GM21576 (cell line): ENCODE data around the gene GPHN.
"Not testable (repeated sequence)": the region's sequence is repeated elsewhere in the genome, so short reads cannot be mapped to it uniquely, and the experiment has no call there.

Experiments used
- ATAC-seq: cut with Tn5 transposase; IDR thresholded peaks from one replicate; pipeline ENCODE4 v1.9.1; 2021; ENCODE audit warnings: mild to moderate bottlenecking, moderate library complexity; ENCODE audit not compliant: unreplicated experiment

Gene GPHN

GRCh38 chr14:66651536-66652220 lies 143.7 kb downstream of the GPHN start:
- ATAC-seq: no peak

- ATAC-seq: no peak
Measured at GRCh38 chr14:66652525-66653106, 144.7 kb downstream of the GPHN start.

- no peak for ATAC-seq
Measured at GRCh38 chr14:66657780-66658179, 149.8 kb downstream of the GPHN start.

- ATAC-seq: no peak
Measured at GRCh38 chr14:66662374-66662773, 154.4 kb downstream of the GPHN start.

GRCh38 chr14:66677780-66678179 lies 169.8 kb downstream of the GPHN start:
- ATAC-seq: no peak

GRCh38 chr14:66680216-66680615 lies 172.3 kb downstream of the GPHN start:
- no peak for ATAC-seq

GRCh38 chr14:66696326-66696725 lies 188.4 kb downstream of the GPHN start:
- no peak for ATAC-seq

- ATAC-seq: no peak
Measured at GRCh38 chr14:66698503-66698902, 190.6 kb downstream of the GPHN start.

- no peak for ATAC-seq
Measured at GRCh38 chr14:66701813-66702212, 193.9 kb downstream of the GPHN start.

GRCh38 chr14:66708267-66708666 lies 200.3 kb downstream of the GPHN start:
- no peak for ATAC-seq

GRCh38 chr14:66709291-66709690 lies 201.3 kb downstream of the GPHN start:
- ATAC-seq: no peak

GRCh38 chr14:66714291-66714690 lies 206.3 kb downstream of the GPHN start:
- ATAC-seq: not testable (repeated sequence)

- not testable (repeated sequence) for ATAC-seq
Measured at GRCh38 chr14:66715313-66715712, 207.4 kb downstream of the GPHN start.

- ATAC-seq: no peak
Measured at GRCh38 chr14:66716227-66716626, 208.3 kb downstream of the GPHN start.

- ATAC-seq: no peak
Measured at GRCh38 chr14:66717561-66718140, 209.7 kb downstream of the GPHN start.

- ATAC-seq: no peak
Measured at GRCh38 chr14:66724996-66725395, 217.0 kb downstream of the GPHN start.

- ATAC-seq: not testable (repeated sequence)
Measured at GRCh38 chr14:66731298-66731697, 223.4 kb downstream of the GPHN start.

GRCh38 chr14:66735853-66736252 lies 227.9 kb downstream of the GPHN start:
- ATAC-seq: no peak

- no peak for ATAC-seq
Measured at GRCh38 chr14:66739826-66740225, 231.9 kb downstream of the GPHN start.

- no peak for ATAC-seq
Measured at GRCh38 chr14:66745078-66745477, 237.1 kb downstream of the GPHN start.

- no peak for ATAC-seq
Measured at GRCh38 chr14:66746316-66747006, 238.5 kb downstream of the GPHN start.

- no peak for ATAC-seq
Measured at GRCh38 chr14:66752109-66752508, 244.2 kb downstream of the GPHN start.
